Activated effector memory CD4-positive, alpha-beta T cell treated with anti-CD3 and anti-CD28 coated beads, Interleukin-2, amount 50 U/mL, for 16 hours (primary cell): ENCODE data around the gene TMC7.
"Not testable (repeated sequence)": the region's sequence is repeated elsewhere in the genome, so short reads cannot be mapped to it uniquely, and the experiment has no call there.

Experiments
- DNase-seq: peaks from one replicate; pipeline ENCODE4 v3.0.0-alpha.2; 2020

TMC7 gene

GRCh38 chr16:18983565-18984434, at the start of gene TMC7:
TSS of gene TMC7 (plus strand) at chr16:18983934. CDS start at chr16:18984064, 130 bp downstream.
- DNase-seq, result no peak

- DNase-seq, result peak; percentile 30
Observed at GRCh38 chr16:18936727-18937340, 46.9 kb upstream of the TMC7 start.

DNA sequence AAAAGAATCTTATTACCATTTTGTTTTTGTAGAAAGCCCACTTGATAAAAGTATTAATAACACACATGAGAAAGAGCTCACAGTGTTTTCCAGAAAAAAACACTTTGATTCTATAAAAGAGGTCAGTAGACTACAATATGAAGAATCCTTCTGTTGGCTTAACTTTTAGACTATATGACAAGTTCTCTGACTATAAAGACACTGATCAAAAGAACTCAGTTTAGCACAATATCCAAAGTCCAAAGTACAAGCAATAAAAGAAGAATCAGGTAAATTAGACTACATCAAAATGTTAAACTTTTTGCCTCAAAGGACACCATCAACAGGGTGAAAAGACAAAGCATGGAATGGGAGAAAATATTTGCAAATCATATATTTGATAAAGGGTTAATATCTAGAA, 46.3 kb upstream of the TMC7 start:
- DNase-seq, result no peak

GRCh38 chr16:18938986-18939385, 44.7 kb upstream of the TMC7 start:
- peak; percentile 34 for DNase-seq

DNA sequence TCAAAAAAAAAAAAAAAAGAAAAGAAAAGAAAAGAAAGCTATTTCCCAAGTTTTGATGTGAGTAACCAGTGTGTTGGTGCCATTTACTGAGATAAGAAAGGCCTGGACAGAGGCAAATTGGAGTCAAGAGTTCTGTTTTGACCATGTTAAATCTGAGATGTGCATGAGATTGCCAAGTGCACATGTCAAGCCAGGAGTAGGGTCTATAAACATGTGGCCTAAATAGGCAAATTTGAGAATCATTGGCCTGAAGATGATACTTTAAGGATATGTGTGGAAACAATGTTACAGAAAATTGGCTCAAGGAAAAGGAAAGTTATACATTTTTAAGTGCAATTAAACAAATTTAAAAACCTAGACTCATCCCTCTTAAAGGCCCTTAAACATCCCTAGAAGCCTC, 42.3 kb upstream of the TMC7 start:
- no peak for DNase-seq

DNA sequence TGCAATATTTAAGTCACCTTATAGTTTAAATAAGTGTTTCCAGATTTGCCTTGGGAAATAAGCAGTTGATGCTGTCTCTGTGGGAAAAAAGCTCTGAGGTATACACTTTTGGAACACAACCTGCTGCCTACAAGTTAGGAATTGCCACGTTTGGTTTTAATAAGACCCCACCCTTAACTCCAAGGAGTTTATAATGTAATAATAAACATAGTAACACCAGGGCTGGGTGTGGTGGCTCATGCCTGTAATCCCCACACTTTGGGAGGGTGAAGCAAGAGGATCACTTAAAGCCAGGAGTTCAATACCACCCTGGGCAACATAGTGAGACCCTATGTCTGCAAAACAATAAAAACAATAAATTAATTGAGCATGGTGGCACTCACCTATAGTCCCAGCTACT, 41.7 kb upstream of the TMC7 start:
- peak; percentile 9 for DNase-seq

DNA sequence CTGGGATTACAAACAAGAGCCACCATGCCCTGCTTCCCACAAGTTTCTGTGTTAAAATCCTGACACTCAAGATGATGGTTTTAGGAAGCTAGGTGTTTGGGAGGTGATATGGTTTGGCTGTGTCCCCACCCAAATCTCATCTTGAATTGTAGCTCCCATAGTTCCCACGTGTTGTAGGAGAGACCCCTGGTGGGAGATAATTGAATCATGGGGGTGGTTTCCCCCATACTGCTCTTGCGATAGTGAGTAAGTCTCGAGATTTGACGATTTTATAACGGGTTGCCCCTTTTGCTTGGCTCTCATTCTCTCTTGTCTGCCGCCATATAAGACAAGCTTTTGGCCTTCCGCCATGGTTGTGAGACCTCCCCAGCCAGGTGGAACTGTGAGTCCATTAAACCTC, 40.3 kb upstream of the TMC7 start:
- peak; percentile 31 for DNase-seq

DNA sequence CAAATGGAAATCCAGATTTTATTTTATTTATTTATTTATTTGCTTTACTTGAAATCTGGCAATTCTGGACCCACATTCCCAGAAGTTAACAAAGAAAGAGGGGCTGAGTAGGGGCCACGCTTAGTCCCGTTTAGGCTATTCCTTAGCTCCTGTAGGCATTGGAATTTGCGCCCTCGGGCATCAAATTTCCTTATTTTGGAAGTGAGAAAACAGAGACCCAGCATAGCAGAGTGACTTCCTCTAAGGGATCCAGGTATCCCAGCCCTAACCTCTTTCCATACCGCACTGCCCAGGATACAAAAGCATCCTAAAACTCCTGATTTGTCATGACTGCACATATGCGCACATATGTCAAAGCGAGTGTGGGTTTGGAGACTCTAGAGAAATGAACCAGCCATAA, 38.5 kb upstream of the TMC7 start:
- DNase-seq, result peak; percentile 19

- DNase-seq, result no peak
Observed at GRCh38 chr16:18948372-18949020, 35.2 kb upstream of the TMC7 start.

DNA sequence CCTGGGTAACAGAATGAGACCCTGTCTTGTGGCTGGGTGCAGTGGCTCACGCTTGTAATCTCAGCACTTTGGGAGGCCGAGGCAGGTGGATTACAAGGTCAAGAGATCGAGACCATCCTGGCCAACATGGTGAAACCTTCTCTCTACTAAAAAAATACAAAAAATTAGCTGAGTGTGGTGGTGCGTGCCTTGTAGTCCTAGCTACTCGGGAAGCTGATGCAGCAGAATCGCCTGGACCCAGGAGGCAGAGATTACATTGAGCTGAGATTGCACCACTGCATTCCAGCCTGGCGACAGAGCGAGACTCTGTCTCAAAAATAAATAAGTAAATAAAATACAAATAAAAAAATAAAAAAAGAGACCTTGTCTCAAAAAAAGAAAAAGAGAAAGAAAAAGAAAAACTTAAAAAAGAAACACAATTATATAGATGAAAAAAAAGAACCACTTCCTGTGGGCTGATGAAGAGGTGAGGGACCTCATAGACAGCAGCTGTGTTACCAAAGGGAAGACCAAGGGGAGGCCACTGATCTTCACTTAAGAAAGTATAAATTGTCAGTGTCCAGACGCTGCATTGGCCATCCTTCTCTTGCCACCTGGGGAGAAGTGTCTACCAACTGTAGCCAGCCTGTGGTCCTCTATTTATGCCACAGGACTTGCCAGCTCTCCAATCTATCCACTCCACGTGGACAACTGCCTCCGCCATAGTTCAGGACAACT, 33.1 kb upstream of the TMC7 start:
- no peak for DNase-seq

DNA sequence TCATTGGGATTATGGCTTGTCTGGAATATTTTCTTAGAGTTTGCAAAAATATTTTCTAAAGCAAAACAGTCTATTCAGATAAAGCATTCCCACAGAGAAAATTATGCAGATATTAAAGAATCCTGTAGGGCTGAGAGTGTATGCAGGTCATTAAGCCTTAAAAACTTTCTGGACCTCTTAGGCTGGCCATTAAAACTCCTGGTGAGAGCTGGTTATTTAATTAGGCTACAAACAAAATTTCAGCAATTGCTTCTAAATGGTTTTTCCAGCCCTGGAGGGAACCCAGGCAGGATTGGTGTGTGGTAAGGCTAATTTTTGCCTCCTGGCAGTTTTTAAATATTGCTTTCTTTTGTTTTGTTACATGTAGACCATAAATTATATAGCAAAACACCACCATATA, 30.2 kb upstream of the TMC7 start:
- DNase-seq, result no peak

GRCh38 chr16:18955874-18956580, 27.7 kb upstream of the TMC7 start:
- DNase-seq, result not testable (repeated sequence)

DNA sequence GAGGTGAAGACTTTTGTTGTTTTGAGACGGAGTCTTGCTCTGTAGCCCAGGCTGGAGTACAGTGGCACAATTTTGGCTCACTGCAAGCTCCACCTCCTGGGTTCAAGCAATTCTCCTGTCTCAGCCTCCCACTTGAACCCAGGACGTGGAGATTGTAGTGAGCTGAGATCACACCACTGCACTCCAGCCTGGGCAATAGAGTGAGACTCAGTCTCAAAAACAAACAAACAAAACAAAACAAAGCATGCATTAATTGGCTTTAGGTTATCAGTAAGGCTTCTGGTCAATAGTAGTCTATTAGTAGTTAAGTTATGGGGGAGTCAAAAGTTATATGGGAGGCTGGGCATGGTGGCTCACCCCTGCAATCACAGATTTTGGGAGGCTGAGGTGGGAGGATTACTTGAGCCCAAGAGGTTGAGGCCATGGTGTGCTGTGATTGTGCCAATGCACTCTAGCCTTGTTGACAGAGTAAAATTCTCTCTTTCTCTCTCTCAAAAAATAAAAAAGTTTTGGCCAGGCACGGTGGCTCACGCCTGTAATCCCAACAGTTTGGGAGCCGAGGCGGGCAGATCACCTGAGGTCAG, 27.0 kb upstream of the TMC7 start:
- not testable (repeated sequence) for DNase-seq

- DNase-seq, result no peak
Observed at GRCh38 chr16:18958621-18959029, 25.1 kb upstream of the TMC7 start.

GRCh38 chr16:18959031-18959505, 24.7 kb upstream of the TMC7 start:
- DNase-seq, result no peak

DNA sequence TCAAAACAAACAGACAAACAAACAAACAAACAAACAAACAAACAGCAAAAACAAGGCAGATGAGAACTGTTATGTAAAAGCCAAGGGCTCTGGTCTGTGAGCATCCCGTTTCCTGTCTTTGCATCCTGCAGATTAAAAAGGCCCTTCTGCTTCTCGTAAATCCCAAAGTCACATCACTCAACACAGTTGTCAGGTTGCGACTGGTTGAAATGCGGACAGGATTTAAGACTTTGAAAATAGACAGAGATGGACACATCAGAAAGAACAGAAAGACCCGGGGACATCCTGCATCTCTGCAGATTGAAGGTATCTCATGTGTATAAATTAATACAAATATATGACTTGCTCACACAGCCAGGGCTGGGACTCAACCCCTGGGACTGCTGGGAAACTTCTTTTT, 18.2 kb upstream of the TMC7 start:
- no peak for DNase-seq

GRCh38 chr16:18966791-18967190, 16.9 kb upstream of the TMC7 start:
- DNase-seq, result no peak

DNA sequence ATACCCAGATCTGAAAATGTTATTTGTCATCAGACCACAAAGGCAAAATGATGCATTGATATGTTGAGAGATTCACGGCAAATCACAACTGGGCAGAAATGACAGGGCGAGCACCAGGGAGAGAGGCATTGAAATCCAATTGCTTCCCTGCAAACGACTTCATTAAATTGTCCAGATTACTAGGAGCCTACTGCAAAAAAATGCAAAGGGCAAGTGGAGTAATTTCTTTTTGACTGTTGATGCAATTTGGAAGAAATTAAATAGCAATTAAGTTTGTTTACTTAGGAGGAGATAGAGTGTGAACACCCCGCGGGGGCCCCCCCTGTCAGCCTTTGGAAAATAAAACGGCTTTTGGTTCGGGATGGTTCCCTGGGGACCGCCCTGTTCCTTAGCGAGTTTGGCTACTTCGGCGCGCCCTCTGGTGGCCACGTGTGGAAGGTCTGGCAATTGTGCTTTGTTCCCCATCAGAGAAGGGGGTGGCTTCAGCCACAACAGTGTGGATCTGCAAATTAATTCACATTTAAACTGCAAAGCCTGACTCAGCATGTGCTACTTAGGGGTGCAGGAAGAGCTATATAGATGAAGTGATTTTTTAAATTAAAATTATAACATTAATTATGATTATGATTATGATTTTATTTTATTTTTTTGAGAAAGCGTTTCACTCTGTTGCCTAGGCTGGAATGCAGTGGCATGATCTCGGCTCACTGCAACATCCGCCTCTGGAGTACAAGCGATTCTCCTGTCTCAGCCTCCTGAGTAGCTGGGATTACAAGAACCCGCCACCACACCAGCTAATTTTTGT, 14.5 kb upstream of the TMC7 start:
- DNase-seq, result peak; percentile 93

GRCh38 chr16:18969855-18970240, 13.9 kb upstream of the TMC7 start:
- DNase-seq, result no peak

GRCh38 chr16:18975109-18975508, 8.6 kb upstream of the TMC7 start:
- no peak for DNase-seq

DNA sequence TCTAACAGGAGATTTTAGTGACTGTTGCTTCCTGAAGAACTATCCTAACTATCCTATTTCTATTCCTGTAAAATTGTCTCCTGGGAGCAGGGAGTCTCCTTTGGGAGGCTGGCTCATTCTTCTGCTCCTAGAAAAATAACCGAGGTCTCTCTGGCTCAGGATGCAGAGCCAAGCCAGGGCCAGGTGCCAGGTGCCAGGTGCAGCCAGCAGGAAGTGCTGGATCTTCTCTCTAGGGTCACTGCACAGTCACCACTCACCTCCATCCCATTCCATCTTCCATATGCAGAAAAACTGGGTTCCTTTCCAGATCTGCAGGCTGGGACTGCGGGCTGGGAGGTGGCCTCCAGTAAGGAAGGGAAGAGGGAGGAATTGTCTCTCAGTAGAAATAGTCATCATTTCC, 3.8 kb upstream of the TMC7 start:
- no peak for DNase-seq
